H1 (cell line): ENCODE measurements around the gene SPATA21. TPM values are rescaled to one million over a fixed set of nuclear protein-coding genes. Genes with fewer than 3 reads are reported as not detected.

ENCODE experiments used
- CTCF ChIA-PET: fragments of 300-600 bp; sonication (Branson Sonifier 250); formaldehyde crosslinking; loops from one replicate; lab custom pipeline; 2021; ENCODE audit not compliant: partially characterized antibody; lab: Charles Lee
- POLR2A ChIA-PET: fragments of 300-600 bp; sonication (Branson Sonifier 250); formaldehyde crosslinking; loops from one replicate; lab custom pipeline; 2021; ENCODE audit warnings: inconsistent platforms; ENCODE audit not compliant: partially characterized antibody; lab: Charles Lee
- DNase-seq, 2 experiments: peaks; one replicate each; pipeline versions ENCODE4 v3.0.0 to v3.0.0-alpha.2; 2010 to 2022; ENCODE audit warnings: low spot score in 2 of 2, low read depth in 1 of 2, mixed read lengths in 1 of 2
- FAIRE-seq: peaks from 2 replicates; lab custom pipeline; 2011; peaks lifted over from hg19 to GRCh38; lab: Jason Lieb, UNC
- H2AFZ ChIP-seq: 2 replicates; pipeline ENCODE4 v1.8.1; 2012; ENCODE audit warnings: low read length, inconsistent platforms
- H2AK5ac ChIP-seq: 2 replicates; pipeline ENCODE4 v1.6.1; 2013; ENCODE audit warnings: low read depth, low read length
- H2BK120ac ChIP-seq: replicated peaks from 2 replicates; pipeline ENCODE3; 2013; ENCODE audit warnings: low read depth, low read length, inconsistent platforms
- H2BK12ac ChIP-seq: 2 replicates; pipeline ENCODE4 v1.6.1; 2013; ENCODE audit warnings: low read depth, low read length
- H2BK15ac ChIP-seq: 2 replicates; pipeline ENCODE4 v1.6.1; 2013; ENCODE audit warnings: low read length
- H2BK20ac ChIP-seq: 2 replicates; pipeline ENCODE4 v1.6.1; 2013; ENCODE audit warnings: low read length
- H2BK5ac ChIP-seq: 2 replicates; pipeline ENCODE4 v1.6.1; 2013; ENCODE audit warnings: low read depth, low read length
- H3K14ac ChIP-seq: 2 replicates; pipeline ENCODE4 v1.6.1; 2013; ENCODE audit warnings: inconsistent platforms; ENCODE audit not compliant: insufficient read length
- H3K18ac ChIP-seq: 2 replicates; pipeline ENCODE4 v1.6.1; 2013; ENCODE audit warnings: low read length; ENCODE audit errors: extremely low read depth
- H3K23ac ChIP-seq: 2 replicates; pipeline ENCODE4 v1.6.1; 2013; ENCODE audit warnings: inconsistent platforms; ENCODE audit not compliant: insufficient read length
- H3K23me2 ChIP-seq: 2 replicates; pipeline ENCODE4 v1.6.1; 2013; ENCODE audit warnings: low read depth, low read length
- H3K27ac ChIP-seq: 2 replicates; pipeline ENCODE4 v1.6.1; 2011; ENCODE audit warnings: low read depth, low read length, inconsistent platforms
- H3K27me3 ChIP-seq, 4 experiments: replicated peaks in 1 of 4; 1 replicate in 1 of 4; 2 replicates in 3 of 4; pipeline versions ENCODE4 v1.6.1 to v1.8.1; 2011 to 2013; ENCODE audit warnings: low read length in 3 of 4, mild to moderate bottlenecking in 3 of 4, inconsistent platforms in 2 of 4, mixed read lengths in 2 of 4, moderate library complexity in 1 of 4; ENCODE audit not compliant: control insufficient read depth in 3 of 4, insufficient read depth in 3 of 4; ENCODE audit errors: extremely low read depth in 1 of 4
- H3K36me3 ChIP-seq, 4 experiments: 2 replicates each; pipeline versions ENCODE4 v1.6.1 to v1.8.1; 2011 to 2013; ENCODE audit warnings: mild to moderate bottlenecking in 4 of 4, low read length in 3 of 4, moderate library complexity in 2 of 4, control low read depth in 1 of 4, inconsistent platforms in 1 of 4; ENCODE audit not compliant: insufficient read depth in 4 of 4, control insufficient read depth in 2 of 4
- H3K4ac ChIP-seq: replicated peaks from 2 replicates; pipeline ENCODE3; 2013; ENCODE audit warnings: low read length, low read depth, mixed read lengths, inconsistent platforms; ENCODE audit not compliant: insufficient read length
- H3K4me1 ChIP-seq, 4 experiments: replicated peaks in 1 of 4; 1 replicate in 1 of 4; 2 replicates in 3 of 4; pipeline versions ENCODE4 v1.6.1 to v1.8.1; 2011 to 2013; ENCODE audit warnings: low read length in 3 of 4, inconsistent platforms in 2 of 4, mixed read lengths in 1 of 4; ENCODE audit not compliant: insufficient read depth in 4 of 4, control insufficient read depth in 3 of 4
- H3K4me2 ChIP-seq, 2 experiments: 2 replicates each; pipeline versions ENCODE4 v1.6.1 to v1.8.1; 2011 to 2013; ENCODE audit warnings: low read depth in 2 of 2, low read length in 2 of 2, control low read depth in 1 of 2, inconsistent platforms in 1 of 2, mild to moderate bottlenecking in 1 of 2; ENCODE audit not compliant: insufficient read depth in 1 of 2
- H3K4me3 ChIP-seq, 4 experiments: fragments of 200-600, 300-600 bp in 1 of 4; sonication (generic), shearing (Covaris generic), sonication (Bioruptor Twin) in 1 of 4; 2 replicates each; pipeline versions ENCODE4 v1.5.1 to v1.8.1; 2011 to 2016; ENCODE audit warnings: low read length in 4 of 4, low read depth in 3 of 4, control low read depth in 2 of 4, inconsistent platforms in 2 of 4, mild to moderate bottlenecking in 2 of 4, mixed read lengths in 1 of 4, moderate library complexity in 1 of 4; ENCODE audit not compliant: insufficient read depth in 2 of 4; ENCODE audit errors: extremely low read depth in 1 of 4
- H3K56ac ChIP-seq: replicated peaks from 2 replicates; pipeline ENCODE3; 2013; ENCODE audit warnings: low read depth, mild to moderate bottlenecking, mixed read lengths, low read length, inconsistent platforms; ENCODE audit not compliant: insufficient read length
- H3K79me1 ChIP-seq: 2 replicates; pipeline ENCODE4 v1.6.1; 2013; ENCODE audit warnings: low read depth, low read length, control low read depth
- H3K79me2 ChIP-seq, 2 experiments: 2 replicates each; pipeline versions ENCODE4 v1.6.1 to v1.8.1; 2012 to 2013; ENCODE audit warnings: low read length in 2 of 2, mild to moderate bottlenecking in 2 of 2, inconsistent platforms in 1 of 2; ENCODE audit not compliant: insufficient read depth in 2 of 2, control insufficient read depth in 1 of 2
- H3K9ac ChIP-seq, 4 experiments: replicated peaks in 1 of 4; 1 replicate in 1 of 4; 2 replicates in 3 of 4; pipeline versions ENCODE4 v1.6.1 to v1.8.1; 2011 to 2013; ENCODE audit warnings: low read depth in 3 of 4, low read length in 3 of 4, control low read depth in 2 of 4, mild to moderate bottlenecking in 2 of 4, moderate library complexity in 2 of 4, inconsistent platforms in 1 of 4; ENCODE audit errors: extremely low read depth in 1 of 4
- H3K9me3 ChIP-seq, 2 experiments: 2 replicates each; pipeline versions ENCODE4 v1.6.1 to v1.8.1; 2012 to 2013; ENCODE audit warnings: mild to moderate bottlenecking in 2 of 2, moderate library complexity in 2 of 2, control low read depth in 1 of 2, inconsistent platforms in 1 of 2, low read depth in 1 of 2, low read length in 1 of 2, mixed read lengths in 1 of 2; ENCODE audit not compliant: insufficient read depth in 2 of 2
- H4K20me1 ChIP-seq, 2 experiments: replicated peaks in 1 of 2; 2 replicates each; pipeline versions ENCODE3 to v1.8.1; 2011 to 2013; ENCODE audit warnings: inconsistent platforms in 2 of 2, low read length in 2 of 2, mild to moderate bottlenecking in 1 of 2; ENCODE audit not compliant: insufficient read depth in 2 of 2, control insufficient read depth in 1 of 2
- H4K5ac ChIP-seq: 2 replicates; pipeline ENCODE4 v1.6.1; 2013; ENCODE audit warnings: low read length, low read depth, mixed read lengths, inconsistent platforms; ENCODE audit not compliant: insufficient read length
- H4K8ac ChIP-seq: 2 replicates; pipeline ENCODE4 v1.8.0; 2013; ENCODE audit warnings: mild to moderate bottlenecking, moderate library complexity, low read length, inconsistent platforms; ENCODE audit not compliant: insufficient read depth; ENCODE audit errors: extremely low read depth
- H4K91ac ChIP-seq: replicated peaks from 2 replicates; pipeline ENCODE3; 2013; ENCODE audit warnings: low read length, mixed read lengths, inconsistent platforms; ENCODE audit not compliant: insufficient read length
- CHD2 ChIP-seq: IDR thresholded peaks from 2 replicates; pipeline ENCODE4 v1.6.1; 2012; ENCODE audit warnings: low read length, improper control_type of control experiment
- CTBP2 ChIP-seq: IDR thresholded peaks from 2 replicates; pipeline ENCODE4 v1.7.0; 2011; ENCODE audit warnings: borderline replicate concordance, mild to moderate bottlenecking, moderate library complexity, mixed read lengths, low read length; ENCODE audit not compliant: insufficient read depth, insufficient read length
- GTF2F1 ChIP-seq: IDR thresholded peaks from 2 replicates; pipeline ENCODE4 v1.6.1; 2012; ENCODE audit warnings: low read depth, low read length, improper control_type of control experiment, borderline replicate concordance
- KDM4A ChIP-seq: IDR thresholded peaks from one replicate; pipeline ENCODE4 v1.7.1; 2012; ENCODE audit warnings: low read depth, mild to moderate bottlenecking, moderate library complexity, low read length, inconsistent platforms; ENCODE audit not compliant: severe bottlenecking
- KDM5A ChIP-seq: fragments of 200-600 bp; IDR thresholded peaks from 2 replicates; pipeline ENCODE4 v1.7.1; 2012; ENCODE audit warnings: mild to moderate bottlenecking, low read length, inconsistent platforms, mixed read lengths
- NRF1 ChIP-seq: IDR thresholded peaks from 2 replicates; pipeline ENCODE4 v1.6.1; 2011; ENCODE audit warnings: mild to moderate bottlenecking, low read depth, low read length, improper control_type of control experiment
- WGBS, 2 experiments: shearing (Covaris generic) in 1 of 2; methylation state at CpG; one replicate each; pipeline versions ENCODE4 v1.1.6 to v1.1.7; 2013 to 2015; ENCODE audit warnings: low lambda C conversion rate in 2 of 2, mixed read lengths in 2 of 2, inconsistent platforms in 1 of 2, low coverage in 1 of 2, missing lambda C conversion rate in 1 of 2; ENCODE audit not compliant: insufficient replicate concordance in 2 of 2, insufficient coverage in 1 of 2, insufficient read length in 1 of 2; ENCODE audit errors: extremely low coverage in 1 of 2, missing lambda C conversion rate in 1 of 2; 5-methylcytosine and 5-hydroxymethylcytosine counted together
- polyA plus RNA-seq, 7 experiments: library from polyadenylated mRNA; depleted of rRNA in 3 of 7; stranded (reverse) in 5 of 7; unstranded in 2 of 7; fragments of >200 nt in 5 of 7; fragments of 200-250 nt in 2 of 7; gene quantifications; 1 replicate in 5 of 7; 2 replicates in 1 of 7; 4 replicates in 1 of 7; pipeline versions ENCODE4 v1.2.1 to v1.2.3, GENCODE V29; 2011 to 2013; ENCODE audit warnings: missing spikeins in 2 of 7, mixed read lengths in 2 of 7
- total RNA-seq: library from RNA; stranded (reverse); fragmentation: NEBNext Ultra II Directional; extraction: Animal tissue kit (Norgen Biotek cat#: 25700); gene quantifications from 2 replicates; pipeline ENCODE4 v1.2.1, GENCODE V29; 2021

Gene SPATA21
- total and polyA plus RNA-seq, 2 of the 8 experiments (the other 6 are each of a cell fraction or from before 2014, with no cell fraction given) = not detected

DNA sequence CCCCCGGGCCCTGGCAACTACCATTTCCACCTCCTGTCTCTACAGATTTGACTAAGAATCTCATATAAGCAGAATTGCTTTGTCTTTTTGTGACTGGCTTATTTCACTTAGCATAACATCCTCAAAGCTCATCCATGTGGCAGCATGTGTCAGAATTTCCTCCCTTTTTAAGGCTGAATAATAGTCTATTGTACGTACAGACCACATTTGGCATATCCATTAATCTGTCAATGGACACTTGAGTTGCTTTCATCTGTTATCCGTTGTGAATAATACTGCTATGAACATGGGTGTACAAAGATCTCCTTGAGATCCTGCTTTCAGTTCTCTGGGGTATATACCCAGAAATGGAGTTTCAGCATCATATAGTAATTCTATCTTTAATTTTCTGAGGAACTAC is 24.0 kb downstream of the SPATA21 start:
- Histone ChIP-seq H2BK15ac (no peak overlapping the region), H4K8ac (no peak overlapping the region), H3K36me3 (no peaks in the 10 kb centered on the region), H3K79me1 (no peaks in the 10 kb centered on the region), H4K20me1 (no peaks in the 10 kb centered on the region)
- FAIRE-seq = no peak
- no peak for TF ChIP-seq CHD2
- TF ChIP-seq KDM4A = no peak
- no peak for TF ChIP-seq CTBP2
- no peak for TF ChIP-seq NRF1
- TF ChIP-seq GTF2F1 = no peak
- no peak for TF ChIP-seq KDM5A
- TF ChIP-seq, all 59 proteins: peak for 0
- Histone ChIP-seq H3K23ac (no peak overlapping the region), H3K4ac (no peak overlapping the region), H2BK5ac (no peak overlapping the region), H3K27ac (no peak overlapping the region), H3K79me2 (no peaks in the 10 kb centered on the region), H3K4me2 (no peak overlapping the region), H2BK12ac (no peak overlapping the region), H2AFZ (no peak overlapping the region), H2BK120ac (no peak overlapping the region), H4K5ac (no peak overlapping the region), H3K9me3 (no peaks in the 10 kb centered on the region), H3K23me2 (no peaks in the 10 kb centered on the region), H2AK5ac (no peak overlapping the region), H3K4me3 (no peak overlapping the region), H3K27me3 (no peaks in the 10 kb centered on the region; a peak in 1 of 7 replicates), H2BK20ac (no peak overlapping the region), H3K9ac (no peak overlapping the region), H3K18ac (no peak overlapping the region), H3K14ac (no peak overlapping the region), H3K56ac (no peak overlapping the region), H4K91ac (no peak overlapping the region), H3K4me1 (peaks cover 0 to 2% (median 0%) of the 10 kb centered on the region in 4 experiments; a peak in 1 of 7 replicates)
- ChIA-PET POLR2A (interaction anchor here (0.6 kb wide), 1 partner anchor 822 kb away, joined by 3 read pairs; no protein-coding TSS in a partner anchor), CTCF (interaction anchor here (1.1 to 1.2 kb wide), 2 partner anchors 20 to 27 kb away, joined by 3 read pairs; partner anchors contain the start of gene NECAP2)
- no peak for DNase-seq
- 85% methylated on average over 3 of the region's 3 CpGs; no CpG with 5 or more reads in 1 of the 2 experiments for WGBS, 2 experiments
